ENCODE results near the gene MXD3. TPM values are rescaled to one million over a fixed set of nuclear protein-coding genes. Genes with fewer than 3 reads are reported as not detected.
"Not testable (repeated sequence)": the region's sequence is repeated elsewhere in the genome, so short reads cannot be mapped to it uniquely, and the experiment has no call there.

Gene MXD3
- total RNA-seq, 2 experiments from 2014 or later, result 81.3 to 130 TPM

- H2AFZ ChIP-seq (ENCODE audit: low read length), result no peak overlapping the region
- H3K9me3 ChIP-seq (ENCODE audit: low read length), result no peaks in the 10 kb centered on the region
- peak overlapping the region; percentile 50 for H3K4me3 ChIP-seq (ENCODE audit: low read depth, low read length, poor library complexity, severe bottlenecking)
- peak; percentile 62 for DNase-seq (ENCODE audit: low spot score)
- H3K36me3 ChIP-seq (ENCODE audit: insufficient read depth, low read length), result peaks cover 64% of the 10 kb centered on the region
- intact Hi-C loops (cut with micrococcal nuclease; ENCODE audit: unreplicated experiment), result loop anchor here (10.0 kb wide), 1 partner anchor 313 kb away; no protein-coding TSS in a partner anchor
- POLR2A ChIA-PET, result interaction anchor here (0.6 to 1.2 kb wide), 3 partner anchors 11 to 197 kb away, joined by 3 to 4 read pairs (median 3); no protein-coding TSS in a partner anchor
- peak overlapping the region; percentile 69 for H3K4me2 ChIP-seq (ENCODE audit: low read length)
- CTCF ChIA-PET (ENCODE audit: unreplicated experiment), result interaction anchor here (0.5 to 0.9 kb wide), 2 partner anchors 118 to 179 kb away, joined by 3 to 5 read pairs; no protein-coding TSS in a partner anchor
- no peak for TF ChIP-seq EZH2phosphoT487 (IDR thresholded peaks at IDR 0.05; ENCODE audit: borderline replicate concordance, low read depth, low read length)
- H3K27ac ChIP-seq (ENCODE audit: low read depth, low read length, poor library complexity, severe bottlenecking), result peak overlapping the region; percentile 92
- H3K79me2 ChIP-seq (ENCODE audit: insufficient read depth, low read depth, low read length), result peaks cover 39% of the 10 kb centered on the region
- H3K9me2 ChIP-seq (ENCODE audit: insufficient read depth, low read length), result no peaks in the 10 kb centered on the region
- peaks cover 63% of the 10 kb centered on the region for H3K4me1 ChIP-seq (ENCODE audit: insufficient read depth, low read length, poor library complexity, severe bottlenecking)
- peaks cover 29% of the 10 kb centered on the region for H4K20me1 ChIP-seq (ENCODE audit: insufficient read depth, low read length)
- BruUV-seq (replicated peaks), result TSS peak; percentile 29
These were observed 3.9 kb downstream of the MXD3 start for GRCh38 chr5:177307544-177308363.

GRCh38 chr5:177306674-177307543, 4.8 kb downstream of the MXD3 start:
- peaks cover 67% of the 10 kb centered on the region for H3K36me3 ChIP-seq (ENCODE audit: insufficient read depth, low read length)
- peak overlapping the region; percentile 92 for H3K27ac ChIP-seq (ENCODE audit: low read depth, low read length, poor library complexity, severe bottlenecking)
- peaks cover 29% of the 10 kb centered on the region for H4K20me1 ChIP-seq (ENCODE audit: insufficient read depth, low read length)
- ChIA-PET POLR2A (no interaction called here), CTCF (ENCODE audit: unreplicated experiment) (no interaction called here)
- DNase-seq (ENCODE audit: low spot score), result peak; percentile 28
- H3K79me2 ChIP-seq (ENCODE audit: insufficient read depth, low read depth, low read length), result peaks cover 41% of the 10 kb centered on the region
- BruUV-seq (replicated peaks), result no TSS peak
- no peaks in the 10 kb centered on the region for H3K9me3 ChIP-seq (ENCODE audit: low read length)
- peak; percentile 41 for TF ChIP-seq CTCF (conservative IDR thresholded peaks at IDR 0.05; ENCODE audit: low read length)
- TF ChIP-seq EZH2phosphoT487 (IDR thresholded peaks at IDR 0.05; ENCODE audit: borderline replicate concordance, low read depth, low read length), result no peak
- peak overlapping the region; percentile 50 for H3K4me3 ChIP-seq (ENCODE audit: low read depth, low read length, poor library complexity, severe bottlenecking)
- H3K4me1 ChIP-seq (ENCODE audit: insufficient read depth, low read length, poor library complexity, severe bottlenecking), result peaks cover 68% of the 10 kb centered on the region
- intact Hi-C loops (cut with micrococcal nuclease; ENCODE audit: unreplicated experiment), result loop anchor here (10.0 kb wide), 1 partner anchor 312 kb away; no protein-coding TSS in a partner anchor
- H3K9me2 ChIP-seq (ENCODE audit: insufficient read depth, low read length), result no peaks in the 10 kb centered on the region
- H3K4me2 ChIP-seq (ENCODE audit: low read length), result peak overlapping the region; percentile 69
- H2AFZ ChIP-seq (ENCODE audit: low read length), result no peak overlapping the region

- H3K9me3 ChIP-seq (ENCODE audit: low read length); POLR2A ChIA-PET; DNase-seq (ENCODE audit: low spot score); H3K27ac ChIP-seq (ENCODE audit: low read depth, low read length, poor library complexity, severe bottlenecking); H2AFZ ChIP-seq (ENCODE audit: low read length); BruUV-seq (replicated peaks); H3K9me2 ChIP-seq (ENCODE audit: insufficient read depth, low read length): not testable (repeated sequence)
- Histone ChIP-seq H4K20me1 (ENCODE audit: insufficient read depth, low read length) (peaks cover 29% of the 10 kb centered on the region), H3K79me2 (ENCODE audit: insufficient read depth, low read depth, low read length) (peaks cover 44% of the 10 kb centered on the region), H3K4me1 (ENCODE audit: insufficient read depth, low read length, poor library complexity, severe bottlenecking) (peaks cover 75% of the 10 kb centered on the region), H3K4me2 (ENCODE audit: low read length) (peak overlapping the region; percentile 93), H3K36me3 (ENCODE audit: insufficient read depth, low read length) (peaks cover 74% of the 10 kb centered on the region), H3K4me3 (ENCODE audit: low read depth, low read length, poor library complexity, severe bottlenecking) (peak overlapping the region; percentile 100)
- CTCF ChIA-PET (ENCODE audit: unreplicated experiment), result interaction anchor here (0.6 kb wide), 1 partner anchor 222 kb away, joined by 3 read pairs; no protein-coding TSS in a partner anchor
- intact Hi-C loops (cut with micrococcal nuclease; ENCODE audit: unreplicated experiment), result loop anchor here (10.0 kb wide), 1 partner anchor 311 kb away; no protein-coding TSS in a partner anchor
These were observed 5.5 kb downstream of the MXD3 start for GRCh38 chr5:177306103-177306640.
